CD4-positive, alpha-beta T cell treated with Interferon gamma for 1 hour (primary cell): ENCODE data around the gene CAMK2A.

Source experiments
- DNase-seq: peaks from one replicate; pipeline ENCODE4 v3.0.0-alpha.2; 2020

CAMK2A gene

DNA sequence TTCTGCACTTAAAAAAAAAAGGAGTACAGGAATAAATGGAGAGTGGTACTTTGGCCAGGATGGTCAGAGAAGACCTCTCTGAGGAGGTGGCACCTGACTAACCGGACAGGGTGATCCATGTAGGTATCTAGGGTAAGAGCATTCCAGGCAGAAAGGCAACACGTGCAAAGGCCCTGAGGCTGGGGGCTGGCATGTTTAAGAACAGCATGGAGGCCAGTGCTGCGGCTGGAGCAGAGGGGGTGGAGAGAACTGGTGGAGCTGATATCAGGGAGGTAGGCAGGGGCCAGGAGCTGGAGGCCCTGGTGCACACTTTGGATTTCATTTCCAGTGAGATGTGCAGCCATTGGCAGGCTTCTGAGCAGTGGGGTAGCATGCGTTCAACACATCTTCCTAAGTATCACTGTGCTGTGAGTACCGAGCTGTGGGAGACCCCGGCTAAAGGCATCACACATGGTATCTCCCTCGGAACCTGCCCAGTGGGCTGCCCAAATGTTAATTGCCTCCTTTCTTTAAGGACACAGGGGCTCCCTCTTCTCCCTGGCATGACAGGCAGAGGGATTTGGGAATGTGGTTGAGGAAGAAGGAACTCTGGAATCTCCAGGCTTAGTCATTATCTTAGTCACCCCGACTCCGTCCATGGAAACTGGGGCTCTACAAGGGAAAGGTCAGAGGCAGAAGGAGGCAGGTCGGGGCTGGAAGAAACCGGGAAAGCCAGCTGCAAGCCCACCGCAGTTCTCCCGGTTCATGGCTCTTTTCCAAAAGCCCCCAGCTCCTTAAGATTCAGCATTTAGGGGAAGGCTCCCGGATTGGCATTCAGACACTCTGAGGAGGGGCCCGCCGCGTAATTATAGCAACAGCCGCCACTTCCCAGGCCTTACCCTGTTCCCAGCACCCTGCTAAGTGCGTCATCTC is 81.1 kb downstream of the CAMK2A start:
- DNase-seq, result no peak

DNA sequence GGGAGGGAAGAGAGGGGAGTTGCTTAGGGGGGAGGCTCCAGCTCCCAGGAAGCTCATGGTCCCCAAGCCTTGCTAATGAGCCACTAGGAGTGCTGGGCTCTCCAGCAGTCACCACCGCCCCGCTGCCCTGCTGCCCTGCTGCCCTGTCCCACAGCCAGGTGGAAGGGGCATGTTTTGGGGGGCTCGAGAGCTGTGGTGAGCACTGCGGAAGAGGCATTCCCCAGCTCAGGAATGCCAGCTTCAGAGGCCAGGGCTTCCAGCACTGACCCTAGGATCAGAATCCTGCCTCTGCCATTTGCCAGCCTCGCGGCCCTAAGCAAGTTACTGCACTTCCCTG is 82.8 kb downstream of the CAMK2A start:
- no peak for DNase-seq

- DNase-seq, result no peak
These were observed 83.3 kb downstream of the CAMK2A start for GRCh38 chr5:150206098-150206778.

GRCh38 chr5:150204590-150204960 is 85.0 kb downstream of the CAMK2A start:
- DNase-seq, result no peak

GRCh38 chr5:150203832-150204589 is 85.6 kb downstream of the CAMK2A start:
- DNase-seq, result no peak

DNA sequence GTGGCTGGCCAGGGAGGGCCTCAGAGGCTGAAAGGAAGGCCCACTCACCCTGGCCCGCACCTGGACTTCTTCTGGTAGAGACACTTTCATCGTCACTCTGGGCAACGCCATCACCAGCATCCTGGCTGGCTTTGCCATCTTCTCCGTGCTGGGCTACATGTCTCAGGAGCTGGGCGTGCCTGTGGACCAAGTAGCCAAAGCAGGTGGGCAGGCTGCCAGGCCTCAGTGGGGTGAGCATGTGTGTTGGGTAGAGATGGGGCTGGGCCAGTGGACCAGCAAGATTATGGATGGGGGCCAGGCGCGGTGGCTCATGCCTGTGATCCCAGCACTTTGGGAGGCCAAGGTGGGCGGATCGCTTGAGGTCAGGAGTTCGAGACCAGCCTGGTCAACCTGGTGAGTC is 87.1 kb downstream of the CAMK2A start:
- DNase-seq, result no peak

DNA sequence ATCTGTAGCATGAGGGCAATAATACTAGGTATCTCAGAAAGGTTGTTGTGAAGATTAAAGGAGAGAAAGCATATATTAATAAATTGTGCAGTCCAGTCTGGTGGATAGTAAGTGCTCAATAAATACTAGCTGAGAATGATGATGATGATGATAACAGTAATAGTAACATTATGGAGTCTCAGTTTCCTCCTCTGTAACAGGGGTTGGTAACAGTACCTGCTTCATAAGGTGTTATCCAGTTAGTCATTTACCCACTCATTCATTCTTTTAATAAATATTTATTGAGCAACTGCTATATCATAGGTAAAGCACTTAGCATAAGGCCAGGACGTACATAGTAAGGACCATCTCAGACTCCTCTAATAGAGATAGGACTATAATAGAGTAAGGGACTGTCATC is 92.1 kb downstream of the CAMK2A start:
- no peak for DNase-seq

DNA sequence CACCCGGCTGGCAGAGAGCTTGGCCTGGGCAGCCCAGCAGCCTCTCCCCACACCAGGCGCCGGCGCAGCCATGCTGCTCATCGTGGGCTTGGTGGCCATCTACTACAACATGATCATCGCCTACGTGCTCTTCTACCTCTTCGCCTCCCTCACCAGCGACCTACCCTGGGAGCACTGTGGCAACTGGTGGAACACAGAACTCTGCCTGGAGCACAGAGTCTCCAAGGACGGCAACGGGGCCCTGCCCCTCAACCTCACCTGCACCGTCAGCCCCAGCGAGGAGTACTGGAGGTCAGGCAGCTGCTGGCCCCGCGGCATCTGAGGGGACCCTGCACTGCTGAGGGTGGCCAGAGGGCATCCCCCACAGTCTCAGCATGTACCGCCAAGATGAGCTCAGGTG is 92.6 kb downstream of the CAMK2A start:
- no peak for DNase-seq

GRCh38 chr5:150196514-150196913 is 93.1 kb downstream of the CAMK2A start:
- no peak for DNase-seq

GRCh38 chr5:150195736-150196485 is 93.7 kb downstream of the CAMK2A start:
- no peak for DNase-seq

DNA sequence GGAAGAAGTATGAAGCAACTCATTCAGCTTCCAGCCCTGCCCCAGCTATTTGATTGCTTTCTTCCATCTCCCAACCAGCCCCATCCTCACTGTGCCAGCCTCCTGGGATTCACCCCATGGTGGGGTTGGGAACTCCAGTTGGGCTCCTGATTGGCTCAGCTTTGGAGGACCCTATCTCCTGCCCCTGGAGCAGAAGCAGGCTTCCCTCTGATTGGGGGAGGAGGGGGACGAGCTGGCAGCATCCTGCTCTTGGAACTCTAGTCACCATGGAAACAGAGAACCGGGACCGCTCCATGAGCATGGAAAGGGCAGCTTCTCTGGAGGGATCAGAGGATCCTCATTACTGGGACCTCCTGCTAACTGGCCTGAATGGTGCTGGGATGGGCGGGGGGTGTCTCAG is 97.1 kb downstream of the CAMK2A start:
- DNase-seq, result no peak

- no peak for DNase-seq
These were observed 98.6 kb downstream of the CAMK2A start for GRCh38 chr5:150190987-150191386.

DNA sequence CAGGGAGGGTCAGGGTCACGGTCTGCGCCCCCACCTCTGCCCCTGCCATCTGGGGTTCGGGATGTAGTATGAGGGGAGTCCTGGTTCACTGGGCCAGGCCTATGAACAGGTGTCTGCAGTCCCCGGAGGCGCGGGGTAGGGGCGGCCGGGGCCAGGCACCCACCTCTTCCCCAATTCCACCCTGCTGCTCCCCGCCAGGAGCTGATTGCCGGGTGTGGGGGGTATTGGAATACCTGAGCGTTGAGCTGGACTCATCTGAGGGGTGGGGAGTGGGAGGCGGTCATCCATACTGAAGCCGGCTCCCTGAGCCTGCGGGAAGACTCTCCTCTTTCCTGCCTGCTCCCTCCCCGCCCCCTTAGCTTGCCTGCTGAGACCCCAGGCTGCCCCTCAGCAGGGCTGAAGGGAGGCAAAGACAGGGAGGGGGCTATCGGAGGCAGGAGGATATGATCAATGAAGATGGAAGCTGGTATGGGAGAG is 99.0 kb downstream of the CAMK2A start:
- no peak for DNase-seq

DNA sequence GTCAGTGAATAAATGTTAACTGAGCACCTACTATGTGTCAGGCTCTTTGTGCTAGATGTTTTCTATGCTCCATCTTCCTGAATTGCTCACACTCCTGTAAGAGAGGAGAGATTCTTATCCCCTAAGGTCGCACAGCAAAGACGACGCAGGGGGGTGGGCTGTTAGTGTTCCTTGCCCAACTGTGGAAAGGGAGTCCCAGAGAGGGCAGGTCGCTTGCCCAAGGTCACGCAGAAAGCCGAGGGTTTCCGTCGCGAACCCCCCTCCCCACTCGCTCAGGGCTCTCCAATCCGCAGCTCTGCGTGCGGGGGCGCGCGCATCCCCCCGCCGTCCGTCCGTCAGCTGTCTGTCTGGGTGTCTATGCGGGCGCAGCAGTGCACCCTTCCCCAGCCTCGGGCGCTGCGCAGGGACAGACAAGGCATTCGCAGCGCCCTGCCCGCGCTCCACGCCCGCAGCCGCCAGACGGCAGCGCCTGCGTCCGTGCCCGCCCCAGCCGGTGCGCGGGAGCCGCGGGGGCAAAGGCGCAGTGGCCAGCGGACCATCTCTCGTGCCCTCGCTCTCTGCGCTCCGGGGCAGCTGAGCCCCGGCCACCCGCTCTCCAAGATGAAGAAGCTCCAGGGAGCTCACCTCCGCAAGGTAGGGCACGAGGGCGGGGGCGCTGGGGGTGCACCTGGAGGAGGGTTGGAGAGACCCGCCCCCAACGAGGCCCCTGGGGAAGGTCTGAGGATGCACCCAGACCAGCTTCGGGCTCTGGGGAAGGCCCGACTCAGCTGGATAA is 99.7 kb downstream of the CAMK2A start, which contains the start of gene SLC6A7:
SLC6A7 (plus strand) TSS at position 335 of the 775 bp plus-strand sequence; CDS start at position 601, 266 bp downstream.
- no peak for DNase-seq

DNA sequence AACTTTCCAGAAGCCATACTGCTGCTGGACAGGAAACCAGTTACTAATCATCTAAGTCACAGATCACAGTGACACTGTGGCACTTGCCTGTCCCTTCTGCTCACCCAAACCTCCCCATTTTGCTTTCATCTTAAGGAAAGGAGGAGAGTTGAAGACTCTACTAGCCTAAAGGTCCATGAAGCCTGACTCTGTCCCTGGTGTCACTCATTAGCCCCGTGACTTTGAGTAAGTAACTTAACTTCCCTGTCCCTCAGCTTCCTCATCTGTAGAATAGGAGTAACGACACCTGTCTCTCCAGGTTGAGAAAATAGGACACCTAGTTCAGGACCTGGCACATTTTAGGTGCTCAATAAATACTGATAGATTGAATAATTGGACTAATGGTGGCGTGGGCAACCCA is 100.2 kb downstream of the CAMK2A start:
- DNase-seq, result no peak

GRCh38 chr5:150188146-150188842 is 101.3 kb downstream of the CAMK2A start:
- DNase-seq, result no peak

DNA sequence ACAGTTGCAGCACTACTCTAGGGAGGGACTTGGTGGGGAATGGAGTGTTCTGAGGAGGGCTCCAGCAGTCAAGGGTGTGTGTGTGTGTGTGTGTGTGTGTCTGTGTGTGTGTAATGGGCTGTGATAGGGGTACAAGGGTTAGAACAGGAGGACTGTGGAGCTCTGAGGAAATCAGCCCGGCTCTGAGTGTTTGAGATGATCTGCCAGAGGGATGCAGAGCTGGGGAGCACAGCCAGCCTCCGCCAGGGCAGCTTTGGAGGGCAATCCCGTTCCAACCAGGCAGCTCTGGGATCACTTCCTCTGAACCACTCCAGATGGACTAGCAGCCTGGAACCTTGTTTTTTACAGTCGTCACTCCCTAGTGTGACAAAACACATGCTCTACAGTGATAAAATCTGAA is 102.7 kb downstream of the CAMK2A start:
- DNase-seq, result no peak

- no peak for DNase-seq
These were observed 103.4 kb downstream of the CAMK2A start for GRCh38 chr5:150186137-150186536.

- DNase-seq, result no peak
These were observed 104.3 kb downstream of the CAMK2A start for GRCh38 chr5:150184990-150185912.

DNA sequence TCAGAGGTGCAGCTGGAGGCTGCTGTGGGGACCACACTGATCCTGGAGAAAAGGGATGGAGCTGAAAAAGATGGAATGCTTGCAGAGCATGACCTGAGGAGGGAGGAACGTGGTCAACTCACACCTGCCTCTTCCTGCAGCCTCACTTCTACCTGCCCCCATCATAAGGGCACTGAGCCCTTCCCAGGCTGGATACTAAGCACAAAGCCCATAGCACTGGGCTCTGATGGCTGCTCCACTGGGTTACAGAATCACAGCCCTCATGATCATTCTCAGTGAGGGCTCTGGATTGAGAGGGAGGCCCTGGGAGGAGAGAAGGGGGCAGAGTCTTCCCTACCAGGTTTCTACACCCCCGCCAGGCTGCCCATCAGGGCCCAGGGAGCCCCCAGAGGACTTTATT is 105.6 kb downstream of the CAMK2A start:
- DNase-seq, result no peak
